ENCODE results near the gene TDRD10. TPM values are rescaled to one million over a fixed set of nuclear protein-coding genes. Genes with fewer than 3 reads are reported as not detected.

The TDRD10 gene
- total RNA-seq, 1 donor from 2014 or later = not detected

GRCh38 chr1:154512760-154513159 lies 10.7 kb downstream of the TDRD10 start:
- Mint-ChIP-seq H3K27me3 (ENCODE audit: low read depth, unreplicated experiment) (peaks cover 38% of the 10 kb centered on the region), H3K36me3 (ENCODE audit: low read depth, unreplicated experiment) (peaks cover 3% of the 10 kb centered on the region)

DNA sequence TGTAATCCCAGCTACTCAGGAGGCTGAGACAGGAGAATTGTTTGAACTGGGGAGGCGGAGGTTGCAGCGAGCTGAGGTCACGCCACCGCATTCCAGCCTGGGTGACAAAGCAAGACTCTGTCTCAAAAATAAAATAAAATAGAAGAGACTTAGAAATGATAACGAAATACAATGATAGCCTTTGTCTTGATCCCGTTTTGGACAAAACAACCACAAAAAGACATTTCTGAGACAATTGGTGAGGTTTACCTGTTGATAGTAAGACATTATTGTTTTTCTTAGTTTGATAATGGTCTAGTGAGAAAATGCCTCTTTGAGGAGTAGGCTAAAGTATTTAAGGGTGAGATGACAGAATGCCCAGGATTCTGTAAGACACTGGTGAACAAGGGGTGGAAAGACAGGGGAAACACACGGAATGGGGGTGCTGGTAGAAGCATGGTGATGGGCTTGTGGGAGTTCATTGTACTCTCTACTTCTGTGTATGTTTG lies 12.1 kb downstream of the TDRD10 start:
- H3K27ac Mint-ChIP-seq (ENCODE audit: unreplicated experiment) = no peak overlapping the region
- H3K27ac ChIP-seq (ENCODE audit: low read depth, low read length) = no peak overlapping the region
- no peaks in the 10 kb centered on the region for H4K20me1 ChIP-seq (ENCODE audit: insufficient read depth, low read length)
- DNase-seq (ENCODE audit: low read depth) (no peak), FAIRE-seq (no peak)
- H3K4me3 Mint-ChIP-seq (ENCODE audit: unreplicated experiment) = no peak overlapping the region
- no peaks in the 10 kb centered on the region for H3K9me3 ChIP-seq (ENCODE audit: insufficient read depth, low read depth, low read length)
- peaks cover 5% of the 10 kb centered on the region for H3K9me3 Mint-ChIP-seq (ENCODE audit: unreplicated experiment)
- no peaks in the 10 kb centered on the region for H3K36me3 ChIP-seq (ENCODE audit: insufficient read depth, low read length)
- H3K9ac ChIP-seq (ENCODE audit: low read length) = no peak overlapping the region
- peaks cover 3% of the 10 kb centered on the region for H3K36me3 Mint-ChIP-seq (ENCODE audit: low read depth, unreplicated experiment)
- H3K27me3 ChIP-seq (ENCODE audit: insufficient read depth, low read length) = peaks cover 11% of the 10 kb centered on the region
- H3K4me1 Mint-ChIP-seq (ENCODE audit: low read depth, unreplicated experiment) = no peaks in the 10 kb centered on the region
- H3K4me2 ChIP-seq (ENCODE audit: low read length) = no peak overlapping the region
- H2AFZ ChIP-seq (ENCODE audit: low read depth, low read length) = no peak overlapping the region
- peaks cover 31% of the 10 kb centered on the region for H3K27me3 Mint-ChIP-seq (ENCODE audit: low read depth, unreplicated experiment)
- TF ChIP-seq, protein P1, sequence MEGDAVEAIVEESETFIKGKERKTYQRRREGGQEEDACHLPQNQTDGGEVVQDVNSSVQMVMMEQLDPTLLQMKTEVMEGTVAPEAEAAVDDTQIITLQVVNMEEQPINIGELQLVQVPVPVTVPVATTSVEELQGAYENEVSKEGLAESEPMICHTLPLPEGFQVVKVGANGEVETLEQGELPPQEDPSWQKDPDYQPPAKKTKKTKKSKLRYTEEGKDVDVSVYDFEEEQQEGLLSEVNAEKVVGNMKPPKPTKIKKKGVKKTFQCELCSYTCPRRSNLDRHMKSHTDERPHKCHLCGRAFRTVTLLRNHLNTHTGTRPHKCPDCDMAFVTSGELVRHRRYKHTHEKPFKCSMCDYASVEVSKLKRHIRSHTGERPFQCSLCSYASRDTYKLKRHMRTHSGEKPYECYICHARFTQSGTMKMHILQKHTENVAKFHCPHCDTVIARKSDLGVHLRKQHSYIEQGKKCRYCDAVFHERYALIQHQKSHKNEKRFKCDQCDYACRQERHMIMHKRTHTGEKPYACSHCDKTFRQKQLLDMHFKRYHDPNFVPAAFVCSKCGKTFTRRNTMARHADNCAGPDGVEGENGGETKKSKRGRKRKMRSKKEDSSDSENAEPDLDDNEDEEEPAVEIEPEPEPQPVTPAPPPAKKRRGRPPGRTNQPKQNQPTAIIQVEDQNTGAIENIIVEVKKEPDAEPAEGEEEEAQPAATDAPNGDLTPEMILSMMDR (IDR thresholded peaks at IDR 0.05; ENCODE audit: insufficient read depth, low read depth, low read length) = no peak
- no peak for TF ChIP-seq EZH2 (IDR thresholded peaks at IDR 0.05; ENCODE audit: insufficient read depth, low read length)
- no peaks in the 10 kb centered on the region for H3K79me2 ChIP-seq (ENCODE audit: insufficient read depth, low read length)
- H3K4me3 ChIP-seq (ENCODE audit: insufficient read depth, low read depth, low read length) = no peak overlapping the region
- H3K4me1 ChIP-seq (ENCODE audit: insufficient read depth, low read length) = no peaks in the 10 kb centered on the region

More at GRCh38 chr1:154512760-154513159, 10.7 kb downstream of the TDRD10 start:
- Histone ChIP-seq H3K4me3 (ENCODE audit: insufficient read depth, low read depth, low read length) (no peak overlapping the region), H3K27ac (ENCODE audit: low read depth, low read length) (no peak overlapping the region), H2AFZ (ENCODE audit: low read depth, low read length) (no peak overlapping the region), H4K20me1 (ENCODE audit: insufficient read depth, low read length) (no peaks in the 10 kb centered on the region), H3K9me3 (ENCODE audit: insufficient read depth, low read depth, low read length) (no peaks in the 10 kb centered on the region), H3K4me2 (ENCODE audit: low read length) (no peak overlapping the region), H3K79me2 (ENCODE audit: insufficient read depth, low read length) (no peaks in the 10 kb centered on the region), H3K4me1 (ENCODE audit: insufficient read depth, low read length) (no peaks in the 10 kb centered on the region), H3K9ac (ENCODE audit: low read length) (no peak overlapping the region), H3K27me3 (ENCODE audit: insufficient read depth, low read length) (peaks cover 21% of the 10 kb centered on the region), H3K36me3 (ENCODE audit: insufficient read depth, low read length) (no peaks in the 10 kb centered on the region)
- Mint-ChIP-seq H3K4me1 (ENCODE audit: low read depth, unreplicated experiment) (no peaks in the 10 kb centered on the region), H3K27ac (ENCODE audit: unreplicated experiment) (no peak overlapping the region), H3K9me3 (ENCODE audit: unreplicated experiment) (peaks cover 5% of the 10 kb centered on the region), H3K4me3 (ENCODE audit: unreplicated experiment) (no peak overlapping the region)
- FAIRE-seq (no peak), DNase-seq (ENCODE audit: low read depth) (no peak)
- no peak for TF ChIP-seq EZH2 (IDR thresholded peaks at IDR 0.05; ENCODE audit: insufficient read depth, low read length)
- TF ChIP-seq, protein P1 (IDR thresholded peaks at IDR 0.05; ENCODE audit: insufficient read depth, low read depth, low read length) = no peak

GRCh38 chr1:154517661-154518060 lies 15.6 kb downstream of the TDRD10 start:
- TF ChIP-seq, protein P1 (IDR thresholded peaks at IDR 0.05; ENCODE audit: insufficient read depth, low read depth, low read length) = no peak
- TF ChIP-seq EZH2 (IDR thresholded peaks at IDR 0.05; ENCODE audit: insufficient read depth, low read length) = no peak
- H3K27ac ChIP-seq (ENCODE audit: low read depth, low read length) = no peak overlapping the region
- H3K36me3 ChIP-seq (ENCODE audit: insufficient read depth, low read length) = no peaks in the 10 kb centered on the region
- peaks cover 5% of the 10 kb centered on the region for H3K9me3 Mint-ChIP-seq (ENCODE audit: unreplicated experiment)
- peaks cover 4% of the 10 kb centered on the region for H3K4me1 Mint-ChIP-seq (ENCODE audit: low read depth, unreplicated experiment)
- no peaks in the 10 kb centered on the region for H3K79me2 ChIP-seq (ENCODE audit: insufficient read depth, low read length)
- H3K36me3 Mint-ChIP-seq (ENCODE audit: low read depth, unreplicated experiment) = peaks cover 3% of the 10 kb centered on the region
- H3K9ac ChIP-seq (ENCODE audit: low read length) = no peak overlapping the region
- no peaks in the 10 kb centered on the region for H4K20me1 ChIP-seq (ENCODE audit: insufficient read depth, low read length)
- DNase-seq (ENCODE audit: low read depth) (no peak), FAIRE-seq (no peak)
- no peak overlapping the region for H3K4me3 ChIP-seq (ENCODE audit: insufficient read depth, low read depth, low read length)
- H3K4me1 ChIP-seq (ENCODE audit: insufficient read depth, low read length) = no peaks in the 10 kb centered on the region
- H3K9me3 ChIP-seq (ENCODE audit: insufficient read depth, low read depth, low read length) = no peaks in the 10 kb centered on the region
- peaks cover 51% of the 10 kb centered on the region for H3K27me3 Mint-ChIP-seq (ENCODE audit: low read depth, unreplicated experiment)
- no peak overlapping the region for H3K4me2 ChIP-seq (ENCODE audit: low read length)
- H3K4me3 Mint-ChIP-seq (ENCODE audit: unreplicated experiment) = no peak overlapping the region
- peaks cover 23% of the 10 kb centered on the region for H3K27me3 ChIP-seq (ENCODE audit: insufficient read depth, low read length)
- H2AFZ ChIP-seq (ENCODE audit: low read depth, low read length) = no peak overlapping the region
- no peak overlapping the region for H3K27ac Mint-ChIP-seq (ENCODE audit: unreplicated experiment)

Measured in astrocyte (in vitro differentiated cells and primary cell).